ENCODE measurements around the gene BRIX1. TPM values are rescaled to one million over a fixed set of nuclear protein-coding genes. Genes with fewer than 3 reads are reported as not detected.
A peak's percentile ranks its signal among the peaks of the same experiment; 100 is the strongest.

The BRIX1 gene
- total and polyA plus RNA-seq, 12 donors, result 9.5 to 17.2 (median 14.9) TPM

- H3K27ac ChIP-seq, result no peak overlapping the region
- ATAC-seq (no peak), DNase-seq (no peak)
- no peaks in the 10 kb centered on the region for H3K27me3 ChIP-seq
- no peak for TF ChIP-seq CTCF (IDR thresholded peaks at IDR 0.05)
- no peak overlapping the region for H3K4me3 ChIP-seq
- intact Hi-C loops (cut with DNase I), result no loop called here
- H3K36me3 ChIP-seq, result peaks cover 0 to 100% (median 47%) of the 10 kb centered on the region in 9 donors
- H3K4me1 ChIP-seq, result peaks cover 0 to 12% (median 0%) of the 10 kb centered on the region in 9 donors
- WGBS, 2 donors, result 75 to 83% methylated on average over 3 of the region's 3 CpGs
- H3K9me3 ChIP-seq, result no peaks in the 10 kb centered on the region
These were observed 26.4 kb downstream of the BRIX1 start for GRCh38 chr5:34941936-34942335.

GRCh38 chr5:34944044-34944443 lies 28.5 kb downstream of the BRIX1 start:
- Histone ChIP-seq H3K9me3 (no peaks in the 10 kb centered on the region), H3K27ac (peak overlapping the region in 7 of 10 donors; percentile 7 to 73 (median 53)), H3K4me1 (peaks cover 0 to 12% (median 0%) of the 10 kb centered on the region in 9 donors), H3K27me3 (no peaks in the 10 kb centered on the region), H3K36me3 (peaks cover 0 to 99% (median 32%) of the 10 kb centered on the region in 9 donors), H3K4me3 (peak overlapping the region in 1 of 10 donors; percentile 10)
- no peak for TF ChIP-seq CTCF (IDR thresholded peaks at IDR 0.05)
- DNase-seq (no peak), ATAC-seq (peak in 2 of 8 donors; percentile 53 to 56)
- intact Hi-C loops (cut with DNase I), result no loop called here
- WGBS, 2 donors, result 52 to 84% methylated on average over 2 of the region's 2 CpGs

- Histone ChIP-seq H3K9me3 (no peaks in the 10 kb centered on the region), H3K4me3 (peak overlapping the region in 2 of 10 donors; percentile 6 to 10), H3K27ac (peak overlapping the region in 6 of 10 donors; percentile 7 to 73 (median 58)), H3K4me1 (peaks cover 0 to 12% (median 0%) of the 10 kb centered on the region in 9 donors), H3K36me3 (peaks cover 0 to 99% (median 29%) of the 10 kb centered on the region in 9 donors), H3K27me3 (no peaks in the 10 kb centered on the region)
- TF ChIP-seq CTCF (IDR thresholded peaks at IDR 0.05), result no peak
- intact Hi-C loops (cut with DNase I), result no loop called here
- 49 to 51% methylated on average over 11 of the region's 11 CpGs for WGBS, 2 donors
- peak in 5 of 8 donors; percentile 41 to 84 (median 71) for ATAC-seq
- DNase-seq, result peak in 1 of 2 donors; percentile 25
These were observed 29.0 kb downstream of the BRIX1 start for GRCh38 chr5:34944460-34945047.

GRCh38 chr5:34957321-34957720 lies 41.8 kb downstream of the BRIX1 start:
- Histone ChIP-seq H3K27ac (no peak overlapping the region), H3K4me1 (no peaks in the 10 kb centered on the region), H3K9me3 (no peaks in the 10 kb centered on the region), H3K4me3 (no peak overlapping the region), H3K27me3 (no peaks in the 10 kb centered on the region), H3K36me3 (peaks cover 0 to 53% (median 12%) of the 10 kb centered on the region in 9 donors)
- TF ChIP-seq CTCF (IDR thresholded peaks at IDR 0.05), result no peak
- intact Hi-C loops (cut with DNase I), result loop anchor here in 2 of 10 donors (5.0 to 10.0 kb wide), 2 partner anchors 225 to 967 kb away; no protein-coding TSS in a partner anchor
- WGBS, 2 donors, result 93 to 99% methylated on average over 1 of the region's 1 CpG
- DNase-seq (no peak), ATAC-seq (no peak)
